Measurements from ENCODE around the gene MIAT. TPM values are rescaled to one million over a fixed set of nuclear protein-coding genes. Genes with fewer than 3 reads are reported as not detected.

The MIAT gene
- total and polyA plus RNA-seq, 3 donors from 2014 or later: 1.7 to 3.3 (median 2.4) TPM

DNA sequence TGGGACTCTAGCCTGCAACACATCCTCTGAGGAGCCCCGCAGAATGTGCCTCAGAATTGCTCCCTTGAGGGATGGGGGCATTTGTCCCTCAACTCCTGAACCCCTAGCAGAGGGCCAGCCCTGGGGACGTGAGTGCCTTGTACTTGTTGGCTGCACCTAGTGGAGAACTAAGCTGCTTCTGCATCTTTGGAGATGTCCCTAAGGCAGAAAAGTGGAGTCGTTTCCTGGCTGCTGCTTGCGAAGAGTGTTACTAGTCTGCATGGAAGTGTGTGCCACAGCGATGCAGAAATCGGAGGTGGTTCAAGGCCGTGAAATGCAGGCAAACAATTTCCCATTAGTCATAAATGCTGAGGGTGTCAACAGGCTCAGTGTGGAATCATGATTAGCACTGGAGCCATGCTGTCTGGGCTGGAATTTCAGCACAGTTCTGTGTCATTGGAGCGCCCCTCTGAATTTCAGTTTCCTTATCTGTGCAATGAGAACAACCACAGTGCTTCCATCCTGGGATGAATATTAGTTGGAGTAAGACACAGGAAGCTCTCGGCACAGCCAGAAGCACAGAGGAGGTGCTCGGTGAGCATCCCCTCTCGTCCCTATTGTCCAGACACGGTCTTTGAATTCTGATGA lies 56.5 kb downstream of the MIAT start:
- 61 to 74% methylated on average over 7 to 12 of the region's 12 CpGs for WGBS, 2 donors
- H3K4me3 ChIP-seq: no peak overlapping the region
- TF ChIP-seq POLR2A (IDR thresholded peaks at IDR 0.05): no peak
- TF ChIP-seq, protein P1, sequence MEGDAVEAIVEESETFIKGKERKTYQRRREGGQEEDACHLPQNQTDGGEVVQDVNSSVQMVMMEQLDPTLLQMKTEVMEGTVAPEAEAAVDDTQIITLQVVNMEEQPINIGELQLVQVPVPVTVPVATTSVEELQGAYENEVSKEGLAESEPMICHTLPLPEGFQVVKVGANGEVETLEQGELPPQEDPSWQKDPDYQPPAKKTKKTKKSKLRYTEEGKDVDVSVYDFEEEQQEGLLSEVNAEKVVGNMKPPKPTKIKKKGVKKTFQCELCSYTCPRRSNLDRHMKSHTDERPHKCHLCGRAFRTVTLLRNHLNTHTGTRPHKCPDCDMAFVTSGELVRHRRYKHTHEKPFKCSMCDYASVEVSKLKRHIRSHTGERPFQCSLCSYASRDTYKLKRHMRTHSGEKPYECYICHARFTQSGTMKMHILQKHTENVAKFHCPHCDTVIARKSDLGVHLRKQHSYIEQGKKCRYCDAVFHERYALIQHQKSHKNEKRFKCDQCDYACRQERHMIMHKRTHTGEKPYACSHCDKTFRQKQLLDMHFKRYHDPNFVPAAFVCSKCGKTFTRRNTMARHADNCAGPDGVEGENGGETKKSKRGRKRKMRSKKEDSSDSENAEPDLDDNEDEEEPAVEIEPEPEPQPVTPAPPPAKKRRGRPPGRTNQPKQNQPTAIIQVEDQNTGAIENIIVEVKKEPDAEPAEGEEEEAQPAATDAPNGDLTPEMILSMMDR (IDR thresholded peaks at IDR 0.05): no peak
- intact Hi-C loops (cut with DNase I; ENCODE audit: low total_unique reads): no loop called here
- peaks cover 1% of the 10 kb centered on the region for H3K4me1 ChIP-seq
- H3K9me3 ChIP-seq: no peaks in the 10 kb centered on the region
- H3K27me3 ChIP-seq: no peaks in the 10 kb centered on the region
- DNase-seq: no peak
- no peaks in the 10 kb centered on the region for H3K36me3 ChIP-seq (ENCODE audit: low read depth, missing control alignments)
- no peak overlapping the region for H3K27ac ChIP-seq

GRCh38 chr22:26714971-26715370 lies 57.6 kb downstream of the MIAT start:
- Histone ChIP-seq H3K36me3 (ENCODE audit: low read depth, missing control alignments) (no peaks in the 10 kb centered on the region), H3K9me3 (no peaks in the 10 kb centered on the region), H3K27ac (no peak overlapping the region), H3K4me1 (no peaks in the 10 kb centered on the region), H3K4me3 (no peak overlapping the region), H3K27me3 (no peaks in the 10 kb centered on the region)
- 83 to 85% methylated on average over 11 of the region's 11 CpGs for WGBS, 2 donors
- no peak for DNase-seq
- no peak for TF ChIP-seq POLR2A (IDR thresholded peaks at IDR 0.05)
- TF ChIP-seq, protein P1 (IDR thresholded peaks at IDR 0.05): no peak
- intact Hi-C loops (cut with DNase I; ENCODE audit: low total_unique reads): no loop called here

DNA sequence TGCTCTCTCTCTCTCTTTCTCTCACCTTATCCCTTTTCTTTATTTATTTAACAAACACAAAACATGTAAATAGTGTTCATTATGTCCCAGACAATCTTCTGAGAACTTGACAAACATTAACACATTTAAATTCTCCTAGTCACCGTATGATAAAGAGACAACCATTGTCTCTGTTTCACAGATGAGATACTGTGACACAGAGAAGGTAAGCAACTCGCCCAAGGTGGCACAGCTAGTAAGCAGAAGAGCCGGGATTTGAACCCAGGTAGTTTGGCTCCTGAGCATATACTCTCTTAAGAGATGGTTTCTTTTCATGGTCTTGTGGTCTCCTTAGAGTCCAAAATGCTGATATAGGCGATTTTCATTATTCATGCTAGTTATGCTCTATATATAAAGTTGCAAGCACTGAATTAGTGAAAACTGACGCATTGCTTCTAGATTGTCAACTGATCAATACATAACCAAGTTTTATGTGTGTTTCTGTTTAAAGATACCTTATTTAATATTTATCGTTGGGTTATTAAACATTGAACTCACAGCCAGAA lies 58.1 kb downstream of the MIAT start:
- intact Hi-C loops (cut with DNase I; ENCODE audit: low total_unique reads): no loop called here
- 84 to 98% methylated on average over 6 of the region's 6 CpGs for WGBS, 2 donors
- Histone ChIP-seq H3K4me1 (no peaks in the 10 kb centered on the region), H3K27me3 (no peaks in the 10 kb centered on the region), H3K27ac (no peak overlapping the region), H3K9me3 (no peaks in the 10 kb centered on the region), H3K36me3 (ENCODE audit: low read depth, missing control alignments) (no peaks in the 10 kb centered on the region), H3K4me3 (no peak overlapping the region)
- no peak for DNase-seq
- TF ChIP-seq POLR2A (IDR thresholded peaks at IDR 0.05): no peak
- TF ChIP-seq, protein P1 (IDR thresholded peaks at IDR 0.05): no peak

DNA sequence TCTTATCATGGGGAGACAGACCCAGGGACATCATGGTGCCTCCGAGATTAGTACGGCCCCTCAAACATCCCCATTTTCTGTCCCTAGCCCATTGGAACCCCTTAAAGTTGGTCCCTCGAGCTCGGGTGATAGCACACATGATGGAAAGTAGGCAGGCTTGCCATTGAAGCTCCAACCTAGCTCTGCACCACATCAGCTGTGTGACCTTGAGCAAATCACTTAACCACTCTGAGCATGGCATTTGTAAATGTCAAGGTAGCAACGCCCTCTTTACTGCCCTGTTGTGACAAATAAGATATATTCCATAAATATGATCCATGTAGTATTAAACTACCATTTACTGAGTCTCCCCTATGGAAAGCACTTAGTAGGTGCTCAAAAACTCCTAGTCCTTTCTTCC lies 61.1 kb downstream of the MIAT start:
- Histone ChIP-seq H3K27ac (no peak overlapping the region), H3K4me1 (no peaks in the 10 kb centered on the region), H3K9me3 (no peaks in the 10 kb centered on the region), H3K36me3 (ENCODE audit: low read depth, missing control alignments) (no peaks in the 10 kb centered on the region), H3K4me3 (no peak overlapping the region), H3K27me3 (no peaks in the 10 kb centered on the region)
- intact Hi-C loops (cut with DNase I; ENCODE audit: low total_unique reads): no loop called here
- no peak for TF ChIP-seq POLR2A (IDR thresholded peaks at IDR 0.05)
- TF ChIP-seq, protein P1 (IDR thresholded peaks at IDR 0.05): no peak
- WGBS, 2 donors: 95 to 97% methylated on average over 5 of the region's 5 CpGs
- DNase-seq: no peak

GRCh38 chr22:26718905-26719304 lies 61.5 kb downstream of the MIAT start:
- intact Hi-C loops (cut with DNase I; ENCODE audit: low total_unique reads): no loop called here
- H3K9me3 ChIP-seq: no peaks in the 10 kb centered on the region
- H3K27ac ChIP-seq: no peak overlapping the region
- WGBS, 2 donors: 55 to 67% methylated on average over 4 of the region's 4 CpGs
- no peak for DNase-seq
- H3K4me1 ChIP-seq: no peaks in the 10 kb centered on the region
- H3K27me3 ChIP-seq: no peaks in the 10 kb centered on the region
- no peaks in the 10 kb centered on the region for H3K36me3 ChIP-seq (ENCODE audit: low read depth, missing control alignments)
- H3K4me3 ChIP-seq: no peak overlapping the region
- TF ChIP-seq, protein P1 (IDR thresholded peaks at IDR 0.05): no peak
- TF ChIP-seq POLR2A (IDR thresholded peaks at IDR 0.05): no peak
